ENCODE data around the gene ADCY1.

Gene ADCY1

GRCh38 chr7:45677311-45677900 lies 103.2 kb downstream of the ADCY1 start:
- DNase-seq (ENCODE audit: low spot score): no peak

GRCh38 chr7:45679516-45679915 lies 105.3 kb downstream of the ADCY1 start:
- DNase-seq (ENCODE audit: low spot score): no peak

GRCh38 chr7:45680776-45681175 lies 106.6 kb downstream of the ADCY1 start:
- DNase-seq (ENCODE audit: low spot score): no peak

DNA sequence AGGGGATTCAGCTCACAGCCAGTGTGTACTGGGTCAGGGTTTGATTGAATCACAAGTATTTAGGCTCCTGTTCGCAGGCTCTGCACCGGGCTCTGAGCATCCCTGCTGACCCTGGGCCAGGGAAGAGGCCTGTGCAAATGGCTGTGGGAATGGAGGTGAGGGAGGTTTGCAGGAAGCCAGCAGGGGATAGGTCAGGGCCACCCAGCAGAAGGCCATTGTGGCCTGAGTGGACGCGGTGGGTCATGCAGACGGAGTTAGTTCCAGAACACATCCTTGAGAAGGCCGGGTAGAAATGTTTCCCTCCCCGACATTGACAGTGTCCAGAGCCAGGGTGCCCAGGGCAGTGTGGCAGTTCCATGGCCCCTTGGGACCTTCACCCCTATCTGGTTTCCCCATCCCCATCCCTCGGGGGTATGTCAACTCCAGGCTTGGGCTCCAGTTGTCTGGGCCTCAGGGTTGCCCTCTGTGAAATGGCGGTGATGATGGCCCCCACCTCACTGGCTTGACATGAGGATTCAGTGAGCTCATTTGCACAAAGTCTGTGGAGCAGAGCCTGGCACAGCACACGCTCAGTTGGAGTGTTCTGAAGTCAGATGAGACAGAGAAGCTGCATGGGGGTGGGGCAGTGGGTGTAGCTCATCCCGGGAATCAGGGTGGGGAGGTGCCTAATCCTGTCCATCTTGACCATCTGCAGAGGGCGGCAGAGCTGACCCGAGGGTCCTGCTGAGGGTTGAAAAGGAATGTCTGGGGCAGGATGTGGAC lies 107.6 kb downstream of the ADCY1 start:
- no peak for DNase-seq (ENCODE audit: low spot score)

DNA sequence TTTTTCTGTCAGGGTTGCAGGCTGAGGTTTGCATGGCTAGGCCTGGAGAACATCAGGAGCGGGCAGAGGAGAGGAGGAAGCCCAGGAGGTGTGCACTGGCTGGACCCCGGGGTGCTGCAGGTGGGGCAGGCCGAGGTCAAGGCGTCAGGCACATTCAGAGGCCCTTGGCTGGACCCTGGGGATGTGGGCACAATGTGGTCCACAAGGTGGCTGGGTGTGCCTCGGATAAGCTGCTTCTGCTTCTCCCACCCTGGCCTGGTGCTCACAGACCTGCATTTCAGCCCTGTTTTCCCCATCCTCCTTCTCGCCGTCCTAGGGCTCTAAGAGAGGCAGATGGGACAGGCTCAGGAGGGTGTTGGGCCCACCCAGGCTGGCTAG lies 108.2 kb downstream of the ADCY1 start:
- DNase-seq (ENCODE audit: low spot score): no peak

GRCh38 chr7:45682836-45683555 lies 108.8 kb downstream of the ADCY1 start:
- DNase-seq (ENCODE audit: low spot score): no peak

- no peak for DNase-seq (ENCODE audit: low spot score)
Measured at GRCh38 chr7:45683556-45684148, 109.5 kb downstream of the ADCY1 start.

DNA sequence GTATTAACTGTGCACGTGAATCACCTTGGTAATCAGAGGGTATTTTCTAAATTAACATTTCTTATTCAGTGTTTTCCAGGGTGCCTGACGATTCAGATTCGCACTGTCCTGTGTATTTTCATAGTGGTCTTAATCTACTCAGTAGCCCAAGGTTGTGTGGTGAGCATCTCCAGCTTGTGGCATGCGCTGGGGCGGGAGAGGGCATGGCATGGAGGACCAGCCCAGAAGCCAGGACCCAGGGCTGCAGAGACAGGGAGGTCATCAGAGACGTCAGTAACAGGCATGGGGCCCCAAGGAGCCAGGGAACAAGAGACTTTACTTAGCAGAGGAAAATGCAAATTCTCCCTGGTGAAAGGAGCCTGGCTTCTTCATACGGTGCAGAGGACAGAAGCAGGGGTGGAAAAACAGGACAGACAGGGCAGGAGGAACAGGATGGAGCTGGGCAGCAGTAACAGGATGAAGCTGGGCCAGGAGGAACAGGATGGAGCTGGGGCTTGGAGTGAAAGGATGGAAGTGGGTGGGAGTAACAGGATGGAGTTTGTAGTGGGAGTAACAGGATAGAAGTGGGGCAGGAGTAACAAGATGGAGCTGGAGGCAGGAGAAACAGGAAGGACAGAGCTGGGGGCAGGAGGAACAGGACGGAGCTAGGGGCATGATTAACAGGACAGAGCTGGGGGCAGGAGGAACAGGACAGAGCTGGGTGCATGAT lies 110.9 kb downstream of the ADCY1 start:
- DNase-seq (ENCODE audit: low spot score): no peak

GRCh38 chr7:45685619-45686240 lies 111.6 kb downstream of the ADCY1 start:
- DNase-seq (ENCODE audit: low spot score): no peak

DNA sequence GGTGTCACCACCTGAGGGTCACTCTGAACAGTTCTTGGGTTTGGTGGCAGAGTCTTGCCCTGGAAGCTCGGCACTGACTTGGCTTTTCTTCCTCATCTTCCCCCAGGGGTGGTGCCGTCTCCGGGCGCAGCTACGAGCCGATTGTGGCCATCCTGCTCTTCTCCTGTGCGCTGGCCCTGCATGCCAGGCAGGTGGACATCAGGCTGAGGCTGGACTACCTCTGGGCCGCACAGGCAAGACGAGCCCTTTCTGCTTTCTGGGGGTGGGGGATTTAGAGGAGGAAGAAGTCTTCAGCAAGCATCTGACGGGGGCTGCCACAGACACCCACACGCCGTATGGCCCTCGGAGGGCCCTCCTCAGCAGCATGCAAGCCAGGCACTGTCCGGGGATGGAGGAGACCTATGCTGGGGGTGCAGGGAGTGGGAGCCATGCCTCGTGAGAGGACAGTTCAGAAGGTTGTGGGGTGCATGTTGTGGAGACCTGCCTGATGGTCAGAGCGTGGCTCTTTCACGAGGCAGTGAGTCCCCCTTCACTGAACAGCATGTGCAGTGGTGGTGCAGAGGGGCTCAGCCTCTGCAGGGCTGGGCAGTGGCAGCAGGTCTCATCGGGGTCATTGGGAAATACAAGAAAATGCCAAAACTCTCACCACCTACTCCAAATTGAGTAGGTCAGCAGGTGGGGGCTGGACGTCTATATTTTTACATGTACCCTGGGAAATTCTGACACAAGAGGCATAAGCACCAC lies 112.4 kb downstream of the ADCY1 start:
- DNase-seq (ENCODE audit: low spot score): no peak

- no peak for DNase-seq (ENCODE audit: low spot score)
Measured at GRCh38 chr7:45687185-45687560, 113.0 kb downstream of the ADCY1 start.

DNA sequence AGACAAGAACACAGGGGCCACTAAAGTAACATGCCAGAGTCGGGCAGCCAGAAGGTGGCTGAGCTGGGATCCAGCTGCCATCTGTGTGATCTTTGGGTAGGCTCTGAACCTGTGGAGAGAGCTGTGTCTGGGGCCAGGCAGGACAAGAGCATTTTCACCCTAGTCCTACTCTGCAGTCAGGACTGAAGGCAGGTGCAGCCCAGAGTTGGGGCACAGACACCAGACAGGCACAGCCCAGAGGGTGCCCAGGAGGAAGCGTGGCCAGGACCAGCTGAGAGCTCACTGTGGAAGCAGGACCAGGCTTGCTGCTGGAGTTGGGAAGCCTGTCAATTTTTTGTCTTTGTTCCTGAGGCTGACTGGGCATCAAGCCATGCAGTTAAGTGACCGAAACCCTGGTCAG lies 113.6 kb downstream of the ADCY1 start:
- no peak for DNase-seq (ENCODE audit: low spot score)

GRCh38 chr7:45688382-45688781 lies 114.2 kb downstream of the ADCY1 start:
- no peak for DNase-seq (ENCODE audit: low spot score)

DNA sequence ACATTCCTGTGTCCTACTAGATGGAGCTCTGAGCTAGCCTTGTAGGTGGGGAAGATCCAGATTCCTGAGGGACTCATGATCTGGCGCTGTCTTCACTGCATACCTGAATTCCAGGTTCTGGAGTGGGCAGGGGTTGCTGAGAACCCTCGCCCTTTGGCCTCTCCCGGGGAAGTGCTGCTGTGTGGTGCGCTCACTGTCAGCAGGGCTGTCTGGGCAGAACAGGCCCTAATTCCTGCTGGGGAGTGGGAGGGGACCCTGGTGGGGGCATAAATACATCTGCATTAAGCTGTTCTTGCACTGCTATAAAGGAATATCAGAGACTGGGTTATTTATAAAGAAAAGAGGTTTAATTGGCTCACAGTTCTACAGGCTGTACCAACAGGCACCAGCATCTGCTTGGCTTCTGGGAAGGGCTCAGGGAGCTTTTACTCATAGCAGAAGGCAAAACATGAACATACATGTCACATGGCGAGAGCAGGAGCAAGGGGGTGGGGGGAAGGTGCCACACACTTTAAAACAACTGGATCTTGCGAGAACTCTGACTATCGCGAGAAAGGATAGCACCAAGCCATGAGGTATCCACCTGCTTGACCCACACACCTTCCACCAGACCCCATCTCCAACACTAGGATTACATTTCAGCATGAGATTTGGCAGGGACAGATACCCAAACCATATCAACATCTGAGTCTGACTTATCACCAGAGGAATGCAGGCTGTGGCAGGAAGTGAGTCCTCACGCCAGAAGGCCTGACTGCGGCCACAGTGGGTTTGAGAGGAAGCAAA lies 115.0 kb downstream of the ADCY1 start:
- peak; percentile 85 for DNase-seq (ENCODE audit: low spot score)

- no peak for DNase-seq (ENCODE audit: low spot score)
Measured at GRCh38 chr7:45689797-45690761, 115.9 kb downstream of the ADCY1 start.

GRCh38 chr7:45690762-45691150 lies 116.6 kb downstream of the ADCY1 start:
- no peak for DNase-seq (ENCODE audit: low spot score)

DNA sequence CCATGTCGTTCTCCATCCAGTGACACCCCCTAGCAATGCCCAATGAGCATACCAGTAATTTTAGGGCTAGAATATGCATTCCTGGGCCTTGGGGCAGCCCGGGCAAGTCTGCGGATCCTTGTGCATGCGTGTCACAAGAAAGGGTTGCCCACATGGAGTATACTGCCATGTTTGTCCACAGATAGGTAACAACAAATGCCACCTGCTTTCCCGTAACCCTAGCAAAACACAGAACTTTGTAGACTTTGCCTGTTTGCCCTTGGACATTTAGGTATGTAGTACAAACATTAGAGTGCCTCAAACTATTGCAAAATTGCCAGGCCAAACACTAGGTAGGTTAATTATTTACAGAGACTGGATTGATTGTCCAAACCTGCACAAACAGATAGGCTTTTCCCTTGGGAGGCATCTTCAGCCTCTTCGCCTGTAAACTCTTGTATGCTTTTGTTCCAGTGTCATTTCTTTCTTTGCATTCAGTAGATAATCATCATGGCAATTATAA lies 117.0 kb downstream of the ADCY1 start:
- DNase-seq (ENCODE audit: low spot score): no peak

DNA sequence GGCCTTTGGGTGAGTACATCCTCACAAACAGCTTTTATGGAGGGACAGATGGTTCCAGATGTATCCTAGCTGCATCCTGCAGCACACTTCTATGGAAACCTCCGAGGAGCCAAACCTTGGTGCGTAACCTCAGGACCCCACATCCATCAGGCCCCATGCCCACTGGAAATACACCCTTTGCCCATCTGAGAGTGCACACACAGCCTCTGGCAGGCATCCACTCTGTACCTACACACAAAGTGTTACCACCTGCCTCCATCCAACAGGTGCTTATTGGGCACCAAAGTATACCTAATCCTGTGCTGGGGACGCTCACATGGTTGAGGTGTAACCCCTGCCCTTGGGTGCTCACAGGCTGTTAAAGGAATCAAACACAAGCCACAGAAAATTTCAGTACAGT lies 117.9 kb downstream of the ADCY1 start:
- no peak for DNase-seq (ENCODE audit: low spot score)

Measured in AG08396 (cell line).